ENCODE measurements around the gene RDH16. TPM values are rescaled to one million over a fixed set of nuclear protein-coding genes. Genes with fewer than 3 reads are reported as not detected.
"Not testable (repeated sequence)": the region's sequence is repeated elsewhere in the genome, so short reads cannot be mapped to it uniquely, and the experiment has no call there.

The RDH16 gene
- total RNA-seq, 4 donors from 2014 or later, result 0.38 to 4.5 (median 2.1) TPM

- Histone ChIP-seq H3K27me3 (no peaks in the 10 kb centered on the region), H3K36me3 (no peaks in the 10 kb centered on the region), H3K4me1 (peaks cover 9 to 33% (median 16%) of the 10 kb centered on the region in 3 donors), H3K9me3 (no peaks in the 10 kb centered on the region), H3K27ac (no peak overlapping the region), H3K4me3 (no peak overlapping the region)
- no peak for TF ChIP-seq POLR2A (IDR thresholded peaks at IDR 0.05)
- TF ChIP-seq, protein P1, sequence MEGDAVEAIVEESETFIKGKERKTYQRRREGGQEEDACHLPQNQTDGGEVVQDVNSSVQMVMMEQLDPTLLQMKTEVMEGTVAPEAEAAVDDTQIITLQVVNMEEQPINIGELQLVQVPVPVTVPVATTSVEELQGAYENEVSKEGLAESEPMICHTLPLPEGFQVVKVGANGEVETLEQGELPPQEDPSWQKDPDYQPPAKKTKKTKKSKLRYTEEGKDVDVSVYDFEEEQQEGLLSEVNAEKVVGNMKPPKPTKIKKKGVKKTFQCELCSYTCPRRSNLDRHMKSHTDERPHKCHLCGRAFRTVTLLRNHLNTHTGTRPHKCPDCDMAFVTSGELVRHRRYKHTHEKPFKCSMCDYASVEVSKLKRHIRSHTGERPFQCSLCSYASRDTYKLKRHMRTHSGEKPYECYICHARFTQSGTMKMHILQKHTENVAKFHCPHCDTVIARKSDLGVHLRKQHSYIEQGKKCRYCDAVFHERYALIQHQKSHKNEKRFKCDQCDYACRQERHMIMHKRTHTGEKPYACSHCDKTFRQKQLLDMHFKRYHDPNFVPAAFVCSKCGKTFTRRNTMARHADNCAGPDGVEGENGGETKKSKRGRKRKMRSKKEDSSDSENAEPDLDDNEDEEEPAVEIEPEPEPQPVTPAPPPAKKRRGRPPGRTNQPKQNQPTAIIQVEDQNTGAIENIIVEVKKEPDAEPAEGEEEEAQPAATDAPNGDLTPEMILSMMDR (IDR thresholded peaks at IDR 0.05), result no peak
- no peak for DNase-seq
- intact Hi-C loops (cut with DNase I), result no loop called here
- WGBS, 2 donors, result 59 to 77% methylated on average over 3 of the region's 3 CpGs
Observed at GRCh38 chr12:56928262-56928661, 29.1 kb downstream of the RDH16 start.

DNA sequence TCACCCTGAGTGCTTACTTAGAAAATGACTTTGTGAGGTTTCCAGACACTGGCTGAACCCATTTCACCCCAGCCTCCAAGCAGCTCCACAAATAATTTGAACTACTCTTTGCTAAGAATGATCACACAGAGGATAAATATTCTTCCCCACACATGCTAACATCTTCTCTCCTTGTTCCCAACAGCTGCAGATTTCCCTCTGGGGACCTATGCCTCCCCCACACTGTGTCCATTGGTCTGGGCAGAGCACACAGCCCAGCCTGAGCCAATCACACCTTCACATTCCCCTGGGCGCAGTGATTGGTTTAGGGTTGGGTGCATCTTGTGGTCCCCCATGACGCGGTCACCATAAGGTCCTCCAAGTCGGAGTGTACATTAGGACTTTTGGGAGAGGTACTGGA, 30.1 kb downstream of the RDH16 start:
- no peak for TF ChIP-seq POLR2A (IDR thresholded peaks at IDR 0.05)
- TF ChIP-seq, protein P1 (IDR thresholded peaks at IDR 0.05), result no peak

GRCh38 chr12:56922031-56922430, 35.4 kb downstream of the RDH16 start:
- no peak for DNase-seq
- Histone ChIP-seq H3K27me3 (no peaks in the 10 kb centered on the region), H3K4me3 (no peak overlapping the region), H3K36me3 (no peaks in the 10 kb centered on the region), H3K4me1 (no peaks in the 10 kb centered on the region), H3K27ac (no peak overlapping the region), H3K9me3 (no peaks in the 10 kb centered on the region)
- intact Hi-C loops (cut with DNase I), result no loop called here
- TF ChIP-seq POLR2A (IDR thresholded peaks at IDR 0.05), result no peak
- TF ChIP-seq, protein P1 (IDR thresholded peaks at IDR 0.05), result no peak
- 46 to 56% methylated on average over 1 of the region's 1 CpG for WGBS, 2 donors

More for the DNA sequence above, 30.1 kb downstream of the RDH16 start:
- H3K27ac ChIP-seq, result no peak overlapping the region
- no peaks in the 10 kb centered on the region for H3K27me3 ChIP-seq
- intact Hi-C loops (cut with DNase I), result no loop called here
- no peak for DNase-seq
- WGBS, 2 donors, result 63 to 94% methylated on average over 1 to 4 of the region's 4 CpGs
- no peaks in the 10 kb centered on the region for H3K9me3 ChIP-seq
- no peaks in the 10 kb centered on the region for H3K36me3 ChIP-seq
- H3K4me3 ChIP-seq, result no peak overlapping the region
- H3K4me1 ChIP-seq, result peaks cover 6 to 24% (median 9%) of the 10 kb centered on the region in 3 donors

GRCh38 chr12:56921346-56921745, 36.1 kb downstream of the RDH16 start:
- WGBS, 2 donors, result 86 to 91% methylated on average over 1 of the region's 1 CpG
- no peak overlapping the region for H3K4me3 ChIP-seq
- no peak for TF ChIP-seq POLR2A (IDR thresholded peaks at IDR 0.05)
- TF ChIP-seq, protein P1 (IDR thresholded peaks at IDR 0.05), result no peak
- intact Hi-C loops (cut with DNase I), result no loop called here
- no peak for DNase-seq
- no peaks in the 10 kb centered on the region for H3K36me3 ChIP-seq
- no peaks in the 10 kb centered on the region for H3K9me3 ChIP-seq
- no peak overlapping the region for H3K27ac ChIP-seq
- H3K27me3 ChIP-seq, result no peaks in the 10 kb centered on the region
- no peaks in the 10 kb centered on the region for H3K4me1 ChIP-seq

DNA sequence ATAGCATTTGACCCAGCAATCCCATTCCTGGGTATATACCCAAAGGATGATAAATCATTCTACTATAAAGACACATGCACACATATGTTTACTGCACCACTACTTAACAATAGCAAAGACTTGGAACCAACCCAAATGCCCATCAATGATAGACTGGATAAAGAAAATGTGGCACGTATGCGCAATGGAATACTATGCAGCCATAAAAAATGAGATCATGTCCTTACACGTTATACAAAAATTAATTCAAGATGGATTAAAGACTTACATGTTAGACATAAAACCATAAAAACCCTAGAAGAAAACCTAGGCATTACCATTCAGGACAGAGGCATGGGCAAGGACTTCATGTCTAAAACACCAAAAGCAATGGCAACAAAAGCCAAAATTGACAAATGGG, 39.3 kb downstream of the RDH16 start:
- intact Hi-C loops (cut with DNase I); H3K36me3 ChIP-seq: not testable (repeated sequence)
- WGBS, 2 donors, result 90 to 92% methylated on average over 3 of the region's 3 CpGs

DNA sequence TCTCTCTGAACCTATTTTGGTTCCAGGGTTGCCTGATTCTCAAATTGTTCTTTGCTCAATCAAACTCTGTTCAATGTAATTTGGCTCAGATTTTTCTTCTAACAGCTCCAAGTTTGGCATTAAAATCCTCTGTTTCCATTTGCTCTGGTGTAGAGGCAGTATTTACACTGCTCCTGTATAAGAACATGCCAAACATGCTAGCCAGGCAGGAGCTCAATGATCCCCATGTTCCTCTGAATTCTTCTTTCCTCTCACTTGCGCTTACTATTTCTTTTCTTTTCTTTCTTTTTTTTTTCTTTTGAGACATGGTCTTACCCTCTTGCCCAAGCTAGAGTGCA, 40.4 kb downstream of the RDH16 start:
- Histone ChIP-seq H3K9me3 (no peaks in the 10 kb centered on the region), H3K27me3 (no peaks in the 10 kb centered on the region), H3K4me3 (no peak overlapping the region), H3K4me1 (no peaks in the 10 kb centered on the region), H3K27ac (no peak overlapping the region), H3K36me3 (no peaks in the 10 kb centered on the region)
- 75 to 87% methylated on average over 1 of the region's 1 CpG for WGBS, 2 donors
- TF ChIP-seq, protein P1 (IDR thresholded peaks at IDR 0.05), result no peak
- no peak for TF ChIP-seq POLR2A (IDR thresholded peaks at IDR 0.05)
- DNase-seq, result no peak
- intact Hi-C loops (cut with DNase I), result no loop called here

More for the DNA sequence above, 39.3 kb downstream of the RDH16 start:
- not testable (repeated sequence) for H3K4me1 ChIP-seq, H3K4me3 ChIP-seq, H3K27me3 ChIP-seq, H3K27ac ChIP-seq, H3K9me3 ChIP-seq, DNase-seq

Measured in esophagus squamous epithelium (tissue), 5 donors.